Endodermal cell (in vitro differentiated cells): ENCODE measurements around the gene STK39. TPM values are rescaled to one million over a fixed set of nuclear protein-coding genes. Genes with fewer than 3 reads are reported as not detected.

ENCODE experiments used
- DNase-seq: peaks from one replicate; pipeline ENCODE4 v3.0.0-alpha.2; 2017
- H3K27ac ChIP-seq: 2 replicates; pipeline ENCODE4 v1.5.1; 2013; ENCODE audit warnings: mild to moderate bottlenecking, low read depth, low read length, moderate library complexity
- H3K27me3 ChIP-seq: 2 replicates; pipeline ENCODE4 v1.6.1; 2013; ENCODE audit warnings: mild to moderate bottlenecking, low read length, moderate library complexity; ENCODE audit not compliant: insufficient read depth, control insufficient read depth, poor library complexity, severe bottlenecking
- H3K36me3 ChIP-seq: 2 replicates; pipeline ENCODE4 v1.7.0; 2013; ENCODE audit warnings: mild to moderate bottlenecking, low read length, moderate library complexity; ENCODE audit not compliant: control insufficient read depth, insufficient read depth
- H3K4me1 ChIP-seq: one replicate; pipeline ENCODE4 v1.7.0; 2013; ENCODE audit warnings: low read length; ENCODE audit not compliant: control insufficient read depth, insufficient read depth
- H3K4me3 ChIP-seq: 2 replicates; pipeline ENCODE4 v1.5.1; 2013; ENCODE audit warnings: mild to moderate bottlenecking, low read length, moderate library complexity
- H3K9ac ChIP-seq: 2 replicates; pipeline ENCODE4 v1.6.1; 2013; ENCODE audit warnings: mild to moderate bottlenecking, low read length, moderate library complexity; ENCODE audit not compliant: poor library complexity, severe bottlenecking; ENCODE audit errors: extremely low read depth
- H3K9me3 ChIP-seq: 2 replicates; pipeline ENCODE4 v1.6.1; 2013; ENCODE audit warnings: mild to moderate bottlenecking, low read length, moderate library complexity; ENCODE audit not compliant: control insufficient read depth
- H3K27ac Mint-ChIP-seq: 2 replicates; pipeline ENCODE4 v1.8.0; 2020; ENCODE audit warnings: mixed read lengths
- H3K27me3 Mint-ChIP-seq: 2 replicates; pipeline ENCODE4 v1.8.0; 2021; ENCODE audit warnings: mild to moderate bottlenecking, mixed read lengths; ENCODE audit not compliant: insufficient read depth
- H3K36me3 Mint-ChIP-seq: 2 replicates; pipeline ENCODE4 v1.8.0; 2020; ENCODE audit warnings: low read depth, mixed read lengths
- H3K4me1 Mint-ChIP-seq: 2 replicates; pipeline ENCODE4 v1.8.0; 2020; ENCODE audit warnings: mixed read lengths
- H3K4me3 Mint-ChIP-seq: 2 replicates; pipeline ENCODE4 v1.8.0; 2020; ENCODE audit warnings: mild to moderate bottlenecking, moderate library complexity, mixed read lengths
- H3K9me3 Mint-ChIP-seq: 2 replicates; pipeline ENCODE4 v1.8.0; 2020; ENCODE audit warnings: mild to moderate bottlenecking, mixed read lengths
- WGBS, 2 experiments: methylation state at CpG; one replicate each; pipeline versions ENCODE4 v1.1.5 to v1.1.7; 2013; ENCODE audit warnings: missing lambda C conversion rate in 2 of 2, mixed read lengths in 1 of 2; ENCODE audit not compliant: insufficient coverage in 1 of 2, insufficient read length in 1 of 2; 5-methylcytosine and 5-hydroxymethylcytosine counted together
- total RNA-seq, 2 donors: library from RNA; stranded (reverse); fragmentation: NEBNext Ultra II Directional in 1 of 2; extraction: Animal tissue kit (Norgen Biotek cat#: 25700) in 1 of 2; gene quantifications; 2 replicates in 1 of 2; 3 replicates in 1 of 2; pipeline ENCODE4 v1.2.1, GENCODE V29; 2021
- TF ChIP-seq, protein P1 (sequence below): fragments of 200-600 bp; sonication (generic); conservative IDR thresholded peaks from 2 replicates; pipeline ENCODE4 v1.5.0; 2021; ENCODE audit warnings: antibody characterized with exemption, mild to moderate bottlenecking

Gene STK39
- total RNA-seq, 2 donors from 2014 or later = 22.3 to 31.5 TPM

GRCh38 chr2:168149150-168149974 lies 98.0 kb downstream of the STK39 start:
- Histone ChIP-seq H3K9me3 (no peaks in the 10 kb centered on the region), H3K36me3 (no peaks in the 10 kb centered on the region), H3K27me3 (no peaks in the 10 kb centered on the region), H3K4me3 (no peak overlapping the region), H3K9ac (no peak overlapping the region), H3K27ac (no peak overlapping the region), H3K4me1 (peaks cover 6% of the 10 kb centered on the region)
- Mint-ChIP-seq H3K9me3 (no peaks in the 10 kb centered on the region), H3K27ac (no peak overlapping the region), H3K36me3 (peaks cover 4% of the 10 kb centered on the region), H3K4me1 (peaks cover 23% of the 10 kb centered on the region), H3K4me3 (no peak overlapping the region), H3K27me3 (no peaks in the 10 kb centered on the region)
- TF ChIP-seq, protein P1, sequence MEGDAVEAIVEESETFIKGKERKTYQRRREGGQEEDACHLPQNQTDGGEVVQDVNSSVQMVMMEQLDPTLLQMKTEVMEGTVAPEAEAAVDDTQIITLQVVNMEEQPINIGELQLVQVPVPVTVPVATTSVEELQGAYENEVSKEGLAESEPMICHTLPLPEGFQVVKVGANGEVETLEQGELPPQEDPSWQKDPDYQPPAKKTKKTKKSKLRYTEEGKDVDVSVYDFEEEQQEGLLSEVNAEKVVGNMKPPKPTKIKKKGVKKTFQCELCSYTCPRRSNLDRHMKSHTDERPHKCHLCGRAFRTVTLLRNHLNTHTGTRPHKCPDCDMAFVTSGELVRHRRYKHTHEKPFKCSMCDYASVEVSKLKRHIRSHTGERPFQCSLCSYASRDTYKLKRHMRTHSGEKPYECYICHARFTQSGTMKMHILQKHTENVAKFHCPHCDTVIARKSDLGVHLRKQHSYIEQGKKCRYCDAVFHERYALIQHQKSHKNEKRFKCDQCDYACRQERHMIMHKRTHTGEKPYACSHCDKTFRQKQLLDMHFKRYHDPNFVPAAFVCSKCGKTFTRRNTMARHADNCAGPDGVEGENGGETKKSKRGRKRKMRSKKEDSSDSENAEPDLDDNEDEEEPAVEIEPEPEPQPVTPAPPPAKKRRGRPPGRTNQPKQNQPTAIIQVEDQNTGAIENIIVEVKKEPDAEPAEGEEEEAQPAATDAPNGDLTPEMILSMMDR = no peak
- WGBS, 2 experiments = 85% methylated on average over 4 to 5 of the region's 5 CpGs
- DNase-seq = no peak

GRCh38 chr2:168147830-168148794 lies 99.3 kb downstream of the STK39 start:
- Histone ChIP-seq H3K9ac (no peak overlapping the region), H3K4me1 (peaks cover 6% of the 10 kb centered on the region), H3K9me3 (no peaks in the 10 kb centered on the region), H3K27ac (no peak overlapping the region), H3K27me3 (no peaks in the 10 kb centered on the region), H3K36me3 (no peaks in the 10 kb centered on the region), H3K4me3 (no peak overlapping the region)
- no peaks in the 10 kb centered on the region for H3K9me3 Mint-ChIP-seq
- H3K4me3 Mint-ChIP-seq = no peak overlapping the region
- TF ChIP-seq, protein P1 = no peak
- H3K27ac Mint-ChIP-seq = no peak overlapping the region
- H3K36me3 Mint-ChIP-seq = peaks cover 4% of the 10 kb centered on the region
- H3K4me1 Mint-ChIP-seq = peaks cover 23% of the 10 kb centered on the region
- 73 to 83% methylated on average over 4 to 8 of the region's 8 CpGs for WGBS, 2 experiments
- H3K27me3 Mint-ChIP-seq = no peaks in the 10 kb centered on the region
- no peak for DNase-seq

GRCh38 chr2:168146892-168147810 lies 100.2 kb downstream of the STK39 start:
- no peak overlapping the region for H3K4me3 ChIP-seq
- no peak for DNase-seq
- H3K36me3 Mint-ChIP-seq = peaks cover under 1% of the 10 kb centered on the region
- H3K4me1 ChIP-seq = peaks cover 6% of the 10 kb centered on the region
- no peak overlapping the region for H3K4me3 Mint-ChIP-seq
- no peaks in the 10 kb centered on the region for H3K36me3 ChIP-seq
- H3K27me3 Mint-ChIP-seq = no peaks in the 10 kb centered on the region
- no peaks in the 10 kb centered on the region for H3K9me3 Mint-ChIP-seq
- H3K27me3 ChIP-seq = no peaks in the 10 kb centered on the region
- H3K27ac Mint-ChIP-seq = no peak overlapping the region
- no peaks in the 10 kb centered on the region for H3K9me3 ChIP-seq
- TF ChIP-seq, protein P1 = no peak
- WGBS, 2 experiments = 96 to 98% methylated on average over 7 to 9 of the region's 9 CpGs
- H3K27ac ChIP-seq = no peak overlapping the region
- H3K9ac ChIP-seq = no peak overlapping the region
- H3K4me1 Mint-ChIP-seq = peaks cover 17% of the 10 kb centered on the region
